HepG2 (cell line): ENCODE results near the gene PLCB1. TPM values are rescaled to one million over a fixed set of nuclear protein-coding genes. Genes with fewer than 3 reads are reported as not detected.

Experiments used
- ATAC-seq: fragments of 200-7000 bp; cut with Tn5 transposase; 3 replicates; pipeline ENCODE4 v1.9.1; 2020; ENCODE audit warnings: mild to moderate bottlenecking, moderate library complexity
- BruUV-seq: library from RNA; stranded (reverse); fragments of 400-500 nt; replicated peaks from 2 replicates; lab custom pipeline; 2021; lab: Mats Ljungman, UMichigan
- CTCF ChIA-PET: fragments of 300-600 bp; formaldehyde crosslinking; extraction: SDS; loops from one replicate; lab custom pipeline; 2021; ENCODE audit warnings: low total read pairs, inconsistent platforms, low intra/inter-chr PET ratio; lab: Yijun Ruan, JAX
- POLR2A ChIA-PET: fragments of 350-600 bp; sonication (Branson Sonifier 250); formaldehyde crosslinking; loops from one replicate; lab custom pipeline; 2020; ENCODE audit warnings: antibody characterized with exemption, inconsistent platforms; lab: Yijun Ruan, JAX
- DNase-seq: peaks from one replicate; pipeline ENCODE4 v3.0.0-alpha.2; 2015; ENCODE audit warnings: low spot score
- FAIRE-seq: peaks from 3 replicates; lab custom pipeline; 2011; peaks lifted over from hg19 to GRCh38; lab: Jason Lieb, UNC
- H2AFZ ChIP-seq: one replicate; pipeline ENCODE4 v1.6.1; 2011; ENCODE audit warnings: low read length, inconsistent platforms
- H3K27ac ChIP-seq: fragments of 300-600 bp; 3 replicates; pipeline ENCODE4 v1.8.0; 2011; ENCODE audit warnings: mixed run types, mild to moderate bottlenecking, mixed read lengths, low read length, inconsistent platforms; ENCODE audit not compliant: insufficient read depth; ENCODE audit errors: extremely low read length
- H3K27me3 ChIP-seq, 2 experiments: fragments of 200-600 bp in 1 of 2; 2 replicates in 1 of 2; 3 replicates in 1 of 2; pipeline versions ENCODE4 v1.6.0 to v1.8.0; 2011; ENCODE audit warnings: low read length in 2 of 2, mild to moderate bottlenecking in 2 of 2, moderate library complexity in 2 of 2, inconsistent platforms in 1 of 2; ENCODE audit not compliant: insufficient read depth in 2 of 2, control insufficient read depth in 1 of 2
- H3K36me3 ChIP-seq, 2 experiments: fragments of 200-600 bp in 1 of 2; replicated peaks in 1 of 2; 2 replicates in 1 of 2; 3 replicates in 1 of 2; pipeline versions ENCODE4 v1.5.1 to v1.8.0; 2011; ENCODE audit warnings: low read length in 2 of 2, inconsistent platforms in 1 of 2; ENCODE audit not compliant: insufficient read depth in 2 of 2, control insufficient read depth in 1 of 2
- H3K4me1 ChIP-seq: 2 replicates; pipeline ENCODE4 v1.5.1; 2012; ENCODE audit warnings: low read length, inconsistent platforms; ENCODE audit not compliant: insufficient read depth
- H3K4me2 ChIP-seq: 2 replicates; pipeline ENCODE4 v1.6.0; 2011; ENCODE audit warnings: low read depth, low read length, inconsistent platforms
- H3K4me3 ChIP-seq, 3 experiments: fragments of 200-600 bp in 1 of 3; sonication (generic), shearing (Covaris generic) in 1 of 3; replicated peaks in 1 of 3; 2 replicates each; pipeline ENCODE4 v1.5.1; 2011 to 2016; ENCODE audit warnings: low read length in 3 of 3, inconsistent platforms in 2 of 3, low read depth in 2 of 3, mild to moderate bottlenecking in 2 of 3, control low read depth in 1 of 3, mixed read lengths in 1 of 3; ENCODE audit not compliant: insufficient read depth in 1 of 3
- H3K79me2 ChIP-seq: one replicate; pipeline ENCODE4 v1.6.1; 2011; ENCODE audit warnings: low read length, inconsistent platforms; ENCODE audit not compliant: insufficient read depth
- H3K9ac ChIP-seq: 2 replicates; pipeline ENCODE4 v1.6.0; 2011; ENCODE audit warnings: mild to moderate bottlenecking, low read depth, low read length, inconsistent platforms; ENCODE audit not compliant: insufficient read depth
- H3K9me3 ChIP-seq: 2 replicates; pipeline ENCODE4 v1.5.1; 2012; ENCODE audit warnings: mild to moderate bottlenecking, low read length
- H4K20me1 ChIP-seq: 2 replicates; pipeline ENCODE4 v1.6.0; 2011; ENCODE audit warnings: inconsistent platforms, mild to moderate bottlenecking, low read length, moderate library complexity; ENCODE audit not compliant: insufficient read depth
- IRF9 ChIP-seq: sonication (generic); formaldehyde crosslinking; IDR thresholded peaks from 2 replicates; pipeline ENCODE4 v1.8.0; 2022; ENCODE audit warnings: missing genetic modification reagents, mild to moderate bottlenecking, borderline replicate concordance
- PBX3 ChIP-seq: sonication (generic); formaldehyde crosslinking; IDR thresholded peaks from 2 replicates; pipeline ENCODE4 v1.8.1; 2023; ENCODE audit warnings: missing genetic modification reagents, inconsistent platforms, borderline replicate concordance
- ZNF496 ChIP-seq: sonication (generic); formaldehyde crosslinking; IDR thresholded peaks from 2 replicates; pipeline ENCODE4 v1.8.1; 2023; ENCODE audit warnings: mild to moderate bottlenecking, moderate library complexity, missing genetic modification reagents; ENCODE audit not compliant: insufficient replicate concordance
- ZNF569 ChIP-seq: sonication (generic); formaldehyde crosslinking; IDR thresholded peaks from 2 replicates; pipeline ENCODE4 v1.5.0; 2020; ENCODE audit warnings: mild to moderate bottlenecking, missing genetic modification reagents, moderate library complexity, borderline replicate concordance
- WGBS: methylation state at CpG from one replicate; pipeline ENCODE4 v1.1.6; 2017; ENCODE audit warnings: low lambda C conversion rate; 5-methylcytosine and 5-hydroxymethylcytosine counted together
- in situ Hi-C: cut with HindIII; loops from 2 replicates; pipeline ENCODE4 v1.10.0; 2017; ENCODE audit warnings: low pct_unique_long_range_greater_than_20kb; ENCODE audit not compliant: extremely low pct_ligation_motif_present
- intact Hi-C: fragments of 100-400 bp; cut with micrococcal nuclease; formaldehyde crosslinking; loops from one replicate; pipeline ENCODE4 v1.10.0; 2022; ENCODE audit not compliant: unreplicated experiment
- polyA plus RNA-seq, 8 experiments: library from polyadenylated mRNA; depleted of rRNA in 3 of 8; stranded (reverse) in 7 of 8; unstranded in 1 of 8; fragments of >200 nt; fragmentation: Illumina TruSeq in 4 of 8; extraction: Trizol in 4 of 8; gene quantifications; 2 replicates each; pipeline versions ENCODE4 v1.2.1 to v1.2.3, GENCODE V29; 2011 to 2016; ENCODE audit warnings: low read depth in 4 of 8, missing spikeins in 1 of 8, mixed read lengths in 1 of 8; ENCODE audit not compliant: insufficient read depth in 1 of 8
- total RNA-seq, 5 experiments: library from RNA; depleted of rRNA; stranded (reverse); fragments of >200 nt; fragmentation: Illumina TruSeq; extraction: Trizol; gene quantifications; 2 replicates each; pipeline ENCODE4 v1.2.3, GENCODE V29; 2016; ENCODE audit warnings: low read depth in 1 of 5

PLCB1 gene
- total and polyA plus RNA-seq, 2 of the 13 experiments (the other 11 are each of a cell fraction or from before 2014, with no cell fraction given), result 42.4 to 55.9 TPM

- H3K4me3 ChIP-seq, result no peak overlapping the region
- H3K9ac ChIP-seq, result no peak overlapping the region
- ChIA-PET CTCF (no interaction called here), POLR2A (no interaction called here)
- FAIRE-seq, result no peak
- DNase-seq, result no peak
- 98% methylated on average over 3 of the region's 3 CpGs for WGBS
- no peaks in the 10 kb centered on the region for H4K20me1 ChIP-seq
- H3K4me1 ChIP-seq, result 0 out of 2 replicates have a peak, but pooled peaks cover 6% of the 10 kb centered on the region
- H3K27me3 ChIP-seq, result no peaks in the 10 kb centered on the region
- H3K79me2 ChIP-seq, result no peaks in the 10 kb centered on the region
- no peak overlapping the region for H3K4me2 ChIP-seq
- H3K27ac ChIP-seq, result no peak overlapping the region
- no peak overlapping the region for H2AFZ ChIP-seq
- ATAC-seq, result no peak
- intact Hi-C loops, result no loop called here
- no peaks in the 10 kb centered on the region for H3K9me3 ChIP-seq
- H3K36me3 ChIP-seq, result peaks cover 0 to 1% of the 10 kb centered on the region in 2 experiments; a peak in 1 of 5 replicates
- no TSS peak for BruUV-seq
- in situ Hi-C loops, result no loop called here
- TF ChIP-seq PBX3 (no peak), ZNF569 (CRISPR knock-in tag) (no peak), ZNF496 (CRISPR knock-in tag) (no peak), IRF9 (CRISPR knock-in tag) (no peak)
Measured at GRCh38 chr20:8575114-8575513, 443.0 kb downstream of the PLCB1 start.
